HL-60 (cell line): ENCODE data around the gene KAT6B.

Experiments used
- GABPA ChIP-seq: IDR thresholded peaks from 2 replicates; pipeline ENCODE4 v1.6.1; 2012; ENCODE audit warnings: low read depth
- TF ChIP-seq, protein P1 (sequence below): IDR thresholded peaks from one replicate; pipeline ENCODE4 v1.5.1; 2011; ENCODE audit warnings: low read length, control low read depth, inconsistent platforms; ENCODE audit not compliant: insufficient read depth

- TF ChIP-seq, protein P1, sequence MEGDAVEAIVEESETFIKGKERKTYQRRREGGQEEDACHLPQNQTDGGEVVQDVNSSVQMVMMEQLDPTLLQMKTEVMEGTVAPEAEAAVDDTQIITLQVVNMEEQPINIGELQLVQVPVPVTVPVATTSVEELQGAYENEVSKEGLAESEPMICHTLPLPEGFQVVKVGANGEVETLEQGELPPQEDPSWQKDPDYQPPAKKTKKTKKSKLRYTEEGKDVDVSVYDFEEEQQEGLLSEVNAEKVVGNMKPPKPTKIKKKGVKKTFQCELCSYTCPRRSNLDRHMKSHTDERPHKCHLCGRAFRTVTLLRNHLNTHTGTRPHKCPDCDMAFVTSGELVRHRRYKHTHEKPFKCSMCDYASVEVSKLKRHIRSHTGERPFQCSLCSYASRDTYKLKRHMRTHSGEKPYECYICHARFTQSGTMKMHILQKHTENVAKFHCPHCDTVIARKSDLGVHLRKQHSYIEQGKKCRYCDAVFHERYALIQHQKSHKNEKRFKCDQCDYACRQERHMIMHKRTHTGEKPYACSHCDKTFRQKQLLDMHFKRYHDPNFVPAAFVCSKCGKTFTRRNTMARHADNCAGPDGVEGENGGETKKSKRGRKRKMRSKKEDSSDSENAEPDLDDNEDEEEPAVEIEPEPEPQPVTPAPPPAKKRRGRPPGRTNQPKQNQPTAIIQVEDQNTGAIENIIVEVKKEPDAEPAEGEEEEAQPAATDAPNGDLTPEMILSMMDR: no peak
- no peak for TF ChIP-seq GABPA
Observed at GRCh38 chr10:75029420-75029819, 203.0 kb downstream of the KAT6B start.
